Right atrium auricular region (tissue), 2 donors: ENCODE data around the gene STK4. TPM values are rescaled to one million over a fixed set of nuclear protein-coding genes. Genes with fewer than 3 reads are reported as not detected.

Experiments used
- DNase-seq: peaks from one replicate; pipeline ENCODE4 v3.0.0-alpha.2; 2019; ENCODE audit warnings: low spot score
- H3K27ac ChIP-seq, 2 donors: fragments of 200-600 bp; sonication (generic); 1 replicate in 1 of 2; 2 replicates in 1 of 2; pipeline ENCODE4 v1.5.1; 2016 to 2019
- H3K27me3 ChIP-seq, 2 donors: fragments of 200-600 bp; sonication (generic); one replicate each; pipeline versions ENCODE4 v1.5.1 to v1.6.0; 2017 to 2019
- H3K36me3 ChIP-seq: fragments of 200-600 bp; sonication (generic); one replicate; pipeline ENCODE4 v1.5.1; 2016
- H3K4me1 ChIP-seq, 2 donors: fragments of 200-600 bp; sonication (generic); one replicate each; pipeline versions ENCODE4 v1.5.1 to v1.6.0; 2017 to 2019
- H3K4me3 ChIP-seq, 2 donors: fragments of 200-600 bp; sonication (generic); 1 replicate in 1 of 2; 2 replicates in 1 of 2; pipeline ENCODE4 v1.5.1; 2017 to 2019; ENCODE audit warnings: mild to moderate bottlenecking in 1 of 2, moderate library complexity in 1 of 2
- H3K9me3 ChIP-seq, 2 donors: fragments of 200-600 bp; sonication (generic); one replicate each; pipeline ENCODE4 v1.5.1; 2019
- total RNA-seq, 2 donors: library from RNA; depleted of rRNA; stranded (reverse); fragments of >200 nt; gene quantifications; one replicate each; pipeline ENCODE4 v1.1.0, GENCODE V29; 2016
- TF ChIP-seq, protein P1 (sequence below), 2 donors: fragments of 200-600 bp; sonication (generic); IDR thresholded peaks; one replicate each; pipeline ENCODE4 v1.5.1; 2019; ENCODE audit warnings: antibody characterized with exemption in 2 of 2

STK4 gene
- total RNA-seq, 2 donors from 2014 or later = 7.3 to 12.6 TPM

- H3K36me3 ChIP-seq = peaks cover 9% of the 10 kb centered on the region
- H3K4me3 ChIP-seq = peak overlapping the region in 1 of 2 donors; percentile 10
- TF ChIP-seq, protein P1, sequence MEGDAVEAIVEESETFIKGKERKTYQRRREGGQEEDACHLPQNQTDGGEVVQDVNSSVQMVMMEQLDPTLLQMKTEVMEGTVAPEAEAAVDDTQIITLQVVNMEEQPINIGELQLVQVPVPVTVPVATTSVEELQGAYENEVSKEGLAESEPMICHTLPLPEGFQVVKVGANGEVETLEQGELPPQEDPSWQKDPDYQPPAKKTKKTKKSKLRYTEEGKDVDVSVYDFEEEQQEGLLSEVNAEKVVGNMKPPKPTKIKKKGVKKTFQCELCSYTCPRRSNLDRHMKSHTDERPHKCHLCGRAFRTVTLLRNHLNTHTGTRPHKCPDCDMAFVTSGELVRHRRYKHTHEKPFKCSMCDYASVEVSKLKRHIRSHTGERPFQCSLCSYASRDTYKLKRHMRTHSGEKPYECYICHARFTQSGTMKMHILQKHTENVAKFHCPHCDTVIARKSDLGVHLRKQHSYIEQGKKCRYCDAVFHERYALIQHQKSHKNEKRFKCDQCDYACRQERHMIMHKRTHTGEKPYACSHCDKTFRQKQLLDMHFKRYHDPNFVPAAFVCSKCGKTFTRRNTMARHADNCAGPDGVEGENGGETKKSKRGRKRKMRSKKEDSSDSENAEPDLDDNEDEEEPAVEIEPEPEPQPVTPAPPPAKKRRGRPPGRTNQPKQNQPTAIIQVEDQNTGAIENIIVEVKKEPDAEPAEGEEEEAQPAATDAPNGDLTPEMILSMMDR (IDR thresholded peaks at IDR 0.05) = no peak
- H3K4me1 ChIP-seq = peaks cover 0 to 26% of the 10 kb centered on the region in 2 donors
- peak overlapping the region; percentile 4 to 32 for H3K27ac ChIP-seq
- no peak for DNase-seq
- no peaks in the 10 kb centered on the region for H3K27me3 ChIP-seq
- H3K9me3 ChIP-seq = no peaks in the 10 kb centered on the region
These were observed 24.1 kb downstream of the STK4 start for GRCh38 chr20:44990425-44990824.

GRCh38 chr20:44990957-44991356 is 24.6 kb downstream of the STK4 start:
- Histone ChIP-seq H3K27ac (peak overlapping the region; percentile 4 to 32), H3K9me3 (no peaks in the 10 kb centered on the region), H3K4me1 (peaks cover 0 to 26% of the 10 kb centered on the region in 2 donors), H3K27me3 (no peaks in the 10 kb centered on the region), H3K4me3 (peak overlapping the region in 1 of 2 donors; percentile 10), H3K36me3 (peaks cover 11% of the 10 kb centered on the region)
- no peak for DNase-seq
- TF ChIP-seq, protein P1 (IDR thresholded peaks at IDR 0.05) = no peak

- no peaks in the 10 kb centered on the region for H3K9me3 ChIP-seq
- no peak for DNase-seq
- H3K36me3 ChIP-seq = peaks cover 28% of the 10 kb centered on the region
- H3K27ac ChIP-seq = peak overlapping the region; percentile 12 to 17
- no peaks in the 10 kb centered on the region for H3K27me3 ChIP-seq
- H3K4me1 ChIP-seq = peaks cover 0 to 26% of the 10 kb centered on the region in 2 donors
- TF ChIP-seq, protein P1 (IDR thresholded peaks at IDR 0.05) = no peak
- H3K4me3 ChIP-seq = no peak overlapping the region
These were observed 27.0 kb downstream of the STK4 start for GRCh38 chr20:44993343-44993742.

DNA sequence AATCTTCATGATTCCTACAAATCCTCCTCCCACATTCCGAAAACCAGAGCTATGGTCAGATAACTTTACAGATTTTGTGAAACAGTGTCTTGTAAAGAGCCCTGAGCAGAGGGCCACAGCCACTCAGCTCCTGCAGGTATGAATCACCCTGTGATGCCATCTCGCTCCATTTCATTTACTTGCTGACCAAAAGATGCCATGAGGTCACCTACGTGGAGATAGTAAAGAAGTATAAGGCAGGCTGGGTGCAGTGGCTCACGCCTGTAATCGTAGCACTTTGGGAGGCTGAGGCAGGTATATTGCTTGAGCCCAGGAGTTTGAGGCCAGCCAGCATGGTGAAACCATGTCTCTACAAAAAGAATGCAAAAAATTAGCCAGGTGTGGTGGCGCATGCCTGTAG is 30.9 kb downstream of the STK4 start:
- TF ChIP-seq, protein P1 (IDR thresholded peaks at IDR 0.05) = no peak
- peaks cover 0 to 6% of the 10 kb centered on the region in 2 donors for H3K4me1 ChIP-seq
- H3K27ac ChIP-seq = no peak overlapping the region
- no peak for DNase-seq
- H3K9me3 ChIP-seq = no peaks in the 10 kb centered on the region
- peaks cover 42% of the 10 kb centered on the region for H3K36me3 ChIP-seq
- H3K27me3 ChIP-seq = no peaks in the 10 kb centered on the region
- no peak overlapping the region for H3K4me3 ChIP-seq

DNA sequence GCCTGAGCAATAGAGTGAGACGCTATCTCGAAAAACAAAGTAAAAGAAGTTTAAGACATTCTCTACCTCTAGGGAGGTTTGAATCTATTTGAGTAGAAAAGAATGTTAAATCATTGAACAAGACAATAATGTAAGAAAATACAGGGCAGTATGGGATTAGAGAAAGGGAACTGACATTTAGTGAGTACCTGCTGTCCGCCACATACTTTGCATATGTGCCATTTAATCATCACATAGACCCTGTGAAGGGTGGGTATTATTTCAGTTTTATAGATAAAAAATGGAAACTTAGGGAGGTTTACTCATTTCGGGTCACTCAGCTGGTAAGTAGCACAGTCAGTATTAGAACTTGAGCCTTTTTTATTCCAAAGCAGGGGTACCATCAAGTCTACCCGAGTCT is 31.4 kb downstream of the STK4 start:
- Histone ChIP-seq H3K4me3 (no peak overlapping the region), H3K27ac (no peak overlapping the region), H3K9me3 (no peaks in the 10 kb centered on the region), H3K36me3 (peaks cover 42% of the 10 kb centered on the region), H3K4me1 (peaks cover 0 to 1% of the 10 kb centered on the region in 2 donors), H3K27me3 (no peaks in the 10 kb centered on the region)
- TF ChIP-seq, protein P1 (IDR thresholded peaks at IDR 0.05) = no peak
- DNase-seq = no peak

DNA sequence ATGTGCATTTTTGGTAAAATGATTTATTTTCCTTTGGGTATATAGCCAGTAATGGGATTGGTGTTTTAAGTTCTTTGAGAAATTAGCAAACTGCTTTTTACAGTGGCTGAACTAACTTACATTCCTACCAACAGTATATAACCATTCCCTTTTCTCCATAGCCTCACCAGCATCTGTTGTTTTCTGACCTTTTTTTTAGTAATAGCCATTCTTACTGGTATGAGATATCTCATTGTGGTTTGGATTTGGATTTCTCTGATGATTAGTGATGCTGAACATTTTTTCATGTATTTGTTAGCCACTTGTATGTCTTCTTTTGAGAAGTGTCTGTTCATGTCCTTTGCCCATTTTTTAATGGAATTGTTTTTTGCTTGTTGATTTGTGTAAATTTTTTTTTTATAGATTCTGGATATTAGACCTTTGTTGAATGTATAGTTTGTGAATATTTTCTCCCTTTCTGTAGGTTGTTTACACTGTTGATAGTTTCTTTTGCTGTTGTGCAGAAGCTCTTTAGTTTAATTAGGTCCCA is 42.3 kb downstream of the STK4 start:
- H3K4me1 ChIP-seq = peaks cover 0 to 10% of the 10 kb centered on the region in 2 donors
- no peak for DNase-seq
- H3K9me3 ChIP-seq = no peaks in the 10 kb centered on the region
- H3K27me3 ChIP-seq = no peaks in the 10 kb centered on the region
- peaks cover 15% of the 10 kb centered on the region for H3K36me3 ChIP-seq
- TF ChIP-seq, protein P1 (IDR thresholded peaks at IDR 0.05) = no peak
- no peak overlapping the region for H3K4me3 ChIP-seq
- H3K27ac ChIP-seq = no peak overlapping the region
